Nephron (organoid): ENCODE data around the gene GALNT1.

Source experiments
- H3K27ac Mint-ChIP-seq, 3 experiments: 2 replicates each; pipeline ENCODE4 v1.8.0; 2020; ENCODE audit warnings: mixed read lengths in 3 of 3, mild to moderate bottlenecking in 2 of 3, moderate library complexity in 1 of 3
- H3K27me3 Mint-ChIP-seq: 2 replicates; pipeline ENCODE4 v1.8.0; 2021; ENCODE audit warnings: low read depth, mild to moderate bottlenecking, moderate library complexity, mixed read lengths
- H3K36me3 Mint-ChIP-seq: 2 replicates; pipeline ENCODE4 v1.8.0; 2020; ENCODE audit warnings: low read depth, mixed read lengths
- H3K4me1 Mint-ChIP-seq: 2 replicates; pipeline ENCODE4 v1.8.0; 2020; ENCODE audit warnings: mixed read lengths
- H3K4me3 Mint-ChIP-seq, 3 experiments: 2 replicates each; pipeline ENCODE4 v1.8.0; 2020; ENCODE audit warnings: mild to moderate bottlenecking in 3 of 3, mixed read lengths in 3 of 3, moderate library complexity in 2 of 3
- H3K9me3 Mint-ChIP-seq: 2 replicates; pipeline ENCODE4 v1.8.0; 2020; ENCODE audit warnings: mixed read lengths
- TF ChIP-seq, protein P1 (sequence below), 3 experiments: fragments of 200-600 bp; sonication (generic); IDR thresholded peaks; one replicate each; pipeline ENCODE4 v1.5.0; 2021; ENCODE audit warnings: antibody characterized with exemption in 3 of 3; ENCODE audit not compliant: unreplicated experiment in 3 of 3

The GALNT1 gene

DNA sequence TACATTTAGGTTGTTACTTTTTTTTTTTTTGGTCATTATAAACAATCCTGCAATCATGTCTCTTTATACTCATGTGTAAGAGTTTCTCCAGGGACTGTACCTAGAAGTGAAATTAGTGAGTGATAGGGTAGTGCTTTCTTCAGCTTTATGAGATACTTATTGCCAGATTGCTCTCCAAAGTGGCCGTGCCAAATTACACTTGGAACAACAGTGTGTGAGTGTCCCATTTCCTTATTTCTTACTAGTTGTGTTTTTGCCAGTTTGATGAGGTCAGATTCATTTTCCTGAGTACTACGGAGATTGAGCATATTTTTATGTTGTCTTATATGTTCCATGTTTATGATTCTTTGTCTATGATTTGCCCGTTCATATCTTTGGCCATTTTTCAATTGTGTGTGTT lies 39.2 kb downstream of the GALNT1 start:
- H3K4me3 Mint-ChIP-seq = no peak overlapping the region
- no peaks in the 10 kb centered on the region for H3K27me3 Mint-ChIP-seq
- H3K9me3 Mint-ChIP-seq = peaks cover 28% of the 10 kb centered on the region
- TF ChIP-seq, protein P1, sequence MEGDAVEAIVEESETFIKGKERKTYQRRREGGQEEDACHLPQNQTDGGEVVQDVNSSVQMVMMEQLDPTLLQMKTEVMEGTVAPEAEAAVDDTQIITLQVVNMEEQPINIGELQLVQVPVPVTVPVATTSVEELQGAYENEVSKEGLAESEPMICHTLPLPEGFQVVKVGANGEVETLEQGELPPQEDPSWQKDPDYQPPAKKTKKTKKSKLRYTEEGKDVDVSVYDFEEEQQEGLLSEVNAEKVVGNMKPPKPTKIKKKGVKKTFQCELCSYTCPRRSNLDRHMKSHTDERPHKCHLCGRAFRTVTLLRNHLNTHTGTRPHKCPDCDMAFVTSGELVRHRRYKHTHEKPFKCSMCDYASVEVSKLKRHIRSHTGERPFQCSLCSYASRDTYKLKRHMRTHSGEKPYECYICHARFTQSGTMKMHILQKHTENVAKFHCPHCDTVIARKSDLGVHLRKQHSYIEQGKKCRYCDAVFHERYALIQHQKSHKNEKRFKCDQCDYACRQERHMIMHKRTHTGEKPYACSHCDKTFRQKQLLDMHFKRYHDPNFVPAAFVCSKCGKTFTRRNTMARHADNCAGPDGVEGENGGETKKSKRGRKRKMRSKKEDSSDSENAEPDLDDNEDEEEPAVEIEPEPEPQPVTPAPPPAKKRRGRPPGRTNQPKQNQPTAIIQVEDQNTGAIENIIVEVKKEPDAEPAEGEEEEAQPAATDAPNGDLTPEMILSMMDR (IDR thresholded peaks at IDR 0.05; ENCODE audit: unreplicated experiment in 3 of 3) = no peak
- peaks cover 39% of the 10 kb centered on the region for H3K36me3 Mint-ChIP-seq
- no peak overlapping the region for H3K27ac Mint-ChIP-seq
- no peaks in the 10 kb centered on the region for H3K4me1 Mint-ChIP-seq

DNA sequence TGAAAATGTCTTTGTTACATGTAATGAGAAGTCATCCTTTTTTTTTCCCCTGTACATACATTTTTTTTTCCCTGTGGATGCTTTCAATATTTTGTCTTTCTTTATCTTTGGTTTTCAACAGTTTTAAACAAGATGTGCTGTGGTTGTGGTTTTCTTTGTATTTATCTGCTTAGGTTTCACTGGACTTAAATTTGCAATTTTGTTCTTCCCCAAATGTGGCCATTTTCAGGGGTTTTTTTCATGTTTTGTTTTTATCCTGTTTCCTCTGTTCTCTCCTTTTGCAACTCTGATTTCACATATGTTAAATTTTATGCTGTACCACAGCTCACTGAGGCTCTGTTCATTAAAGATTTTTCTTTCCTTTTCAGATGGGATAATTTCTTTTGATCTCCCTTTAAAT lies 41.7 kb downstream of the GALNT1 start:
- H3K27ac Mint-ChIP-seq = no peak overlapping the region
- peaks cover 52% of the 10 kb centered on the region for H3K9me3 Mint-ChIP-seq
- H3K27me3 Mint-ChIP-seq = no peaks in the 10 kb centered on the region

GRCh38 chr18:35624146-35624545 lies 42.6 kb downstream of the GALNT1 start:
- peaks cover 72% of the 10 kb centered on the region for H3K36me3 Mint-ChIP-seq
- H3K27ac Mint-ChIP-seq = no peak overlapping the region
- no peak overlapping the region for H3K4me3 Mint-ChIP-seq
- TF ChIP-seq, protein P1 (IDR thresholded peaks at IDR 0.05; ENCODE audit: unreplicated experiment in 3 of 3) = no peak
- H3K9me3 Mint-ChIP-seq = peaks cover 61% of the 10 kb centered on the region
- no peaks in the 10 kb centered on the region for H3K4me1 Mint-ChIP-seq
- no peaks in the 10 kb centered on the region for H3K27me3 Mint-ChIP-seq

More for the DNA sequence above, 41.7 kb downstream of the GALNT1 start:
- Mint-ChIP-seq H3K4me3 (no peak overlapping the region), H3K36me3 (peaks cover 63% of the 10 kb centered on the region), H3K4me1 (no peaks in the 10 kb centered on the region)
- TF ChIP-seq, protein P1 (IDR thresholded peaks at IDR 0.05; ENCODE audit: unreplicated experiment in 3 of 3) = no peak

DNA sequence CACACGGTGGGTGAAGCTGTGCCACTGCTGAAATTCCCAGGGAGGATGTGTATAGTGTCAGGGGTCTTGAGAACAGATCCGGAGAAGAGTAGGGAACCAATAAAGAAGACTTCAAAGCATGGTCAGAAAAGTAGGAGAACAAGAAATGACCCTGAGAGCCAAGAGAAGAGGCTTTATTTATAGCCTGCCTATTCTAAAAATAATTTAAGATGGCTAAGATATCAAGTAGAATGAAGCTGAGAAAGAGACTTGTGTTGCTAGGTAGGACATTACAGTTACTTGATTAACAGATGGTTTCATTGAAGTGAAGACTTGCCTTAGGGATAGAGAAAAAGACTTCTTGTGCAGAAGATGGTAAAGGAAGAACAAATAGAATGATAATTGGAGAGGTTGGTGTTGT lies 43.7 kb downstream of the GALNT1 start:
- TF ChIP-seq, protein P1 (IDR thresholded peaks at IDR 0.05; ENCODE audit: unreplicated experiment in 3 of 3) = no peak
- Mint-ChIP-seq H3K4me3 (no peak overlapping the region), H3K4me1 (no peaks in the 10 kb centered on the region), H3K36me3 (peaks cover 82% of the 10 kb centered on the region), H3K27ac (no peak overlapping the region), H3K9me3 (peaks cover 70% of the 10 kb centered on the region), H3K27me3 (no peaks in the 10 kb centered on the region)

DNA sequence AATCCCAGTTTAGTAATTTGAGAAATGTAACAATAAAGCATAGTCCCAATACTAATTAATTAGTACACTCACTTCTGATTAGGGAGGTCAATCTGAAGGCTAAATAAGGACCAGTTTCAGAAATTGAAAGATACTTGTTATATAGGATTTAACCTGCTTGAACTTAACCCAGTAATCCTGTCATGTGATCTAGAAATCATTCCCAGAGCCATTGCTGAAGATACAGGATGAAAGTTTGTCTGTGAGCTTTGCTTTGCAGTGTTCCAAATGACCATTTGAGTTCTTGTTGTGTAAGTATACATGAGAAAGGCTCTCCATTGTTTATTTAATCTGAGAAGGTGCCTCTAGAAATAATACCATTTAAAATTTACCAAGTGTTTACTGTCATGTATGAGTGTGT lies 52.2 kb downstream of the GALNT1 start:
- Mint-ChIP-seq H3K36me3 (peaks cover 52% of the 10 kb centered on the region), H3K27ac (no peak overlapping the region), H3K4me3 (no peak overlapping the region), H3K9me3 (peaks cover 37% of the 10 kb centered on the region), H3K4me1 (no peaks in the 10 kb centered on the region), H3K27me3 (no peaks in the 10 kb centered on the region)
- TF ChIP-seq, protein P1 (IDR thresholded peaks at IDR 0.05; ENCODE audit: unreplicated experiment in 3 of 3) = no peak

DNA sequence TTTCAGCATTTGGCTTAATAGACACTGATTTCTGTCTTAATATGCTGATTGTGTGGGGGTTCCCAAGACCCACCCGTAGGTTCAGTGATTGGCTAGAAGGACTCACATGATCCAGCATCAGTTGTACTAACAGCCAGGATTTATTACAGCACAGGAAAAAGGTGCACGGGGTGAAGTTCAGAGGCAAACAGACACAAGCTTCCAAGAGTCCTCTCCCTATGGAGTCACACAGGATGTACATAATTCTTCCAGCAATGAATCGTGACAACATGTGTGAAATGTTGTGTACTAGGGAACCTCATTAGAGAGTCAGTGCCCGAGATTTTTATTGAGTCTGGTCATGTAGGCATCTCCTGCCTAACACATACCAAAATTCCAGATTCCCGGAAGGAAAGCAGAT lies 52.8 kb downstream of the GALNT1 start:
- peaks cover 36% of the 10 kb centered on the region for H3K9me3 Mint-ChIP-seq
- H3K27me3 Mint-ChIP-seq = no peaks in the 10 kb centered on the region
- no peak overlapping the region for H3K27ac Mint-ChIP-seq
- TF ChIP-seq, protein P1 (IDR thresholded peaks at IDR 0.05; ENCODE audit: unreplicated experiment in 3 of 3) = no peak
- no peak overlapping the region for H3K4me3 Mint-ChIP-seq
- H3K36me3 Mint-ChIP-seq = peaks cover 51% of the 10 kb centered on the region
- H3K4me1 Mint-ChIP-seq = no peaks in the 10 kb centered on the region
